ENCODE data around the gene NLN.
"Not testable (repeated sequence)": the region's sequence is repeated elsewhere in the genome, so short reads cannot be mapped to it uniquely, and the experiment has no call there.

Gene NLN

DNA sequence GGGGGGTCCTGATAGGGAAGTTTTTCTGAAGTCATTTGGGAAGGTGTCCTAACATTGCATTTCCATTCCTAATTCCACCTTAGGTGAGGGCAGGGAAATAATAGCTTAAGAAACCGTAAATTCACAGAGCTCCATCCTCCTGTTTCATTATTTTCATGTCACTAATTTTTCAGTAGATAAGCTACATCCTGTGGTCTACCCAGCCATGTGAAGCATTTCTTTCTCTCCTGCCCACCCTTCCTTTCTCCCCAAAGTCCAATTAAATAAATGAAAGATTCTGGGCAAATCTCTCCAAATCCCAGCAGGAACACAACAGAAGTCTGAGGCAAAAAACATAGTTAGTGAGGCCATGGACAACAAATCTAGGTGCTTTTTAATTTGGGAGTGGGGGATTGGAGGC is 109.3 kb downstream of the NLN start:
- TF ChIP-seq, protein P1, sequence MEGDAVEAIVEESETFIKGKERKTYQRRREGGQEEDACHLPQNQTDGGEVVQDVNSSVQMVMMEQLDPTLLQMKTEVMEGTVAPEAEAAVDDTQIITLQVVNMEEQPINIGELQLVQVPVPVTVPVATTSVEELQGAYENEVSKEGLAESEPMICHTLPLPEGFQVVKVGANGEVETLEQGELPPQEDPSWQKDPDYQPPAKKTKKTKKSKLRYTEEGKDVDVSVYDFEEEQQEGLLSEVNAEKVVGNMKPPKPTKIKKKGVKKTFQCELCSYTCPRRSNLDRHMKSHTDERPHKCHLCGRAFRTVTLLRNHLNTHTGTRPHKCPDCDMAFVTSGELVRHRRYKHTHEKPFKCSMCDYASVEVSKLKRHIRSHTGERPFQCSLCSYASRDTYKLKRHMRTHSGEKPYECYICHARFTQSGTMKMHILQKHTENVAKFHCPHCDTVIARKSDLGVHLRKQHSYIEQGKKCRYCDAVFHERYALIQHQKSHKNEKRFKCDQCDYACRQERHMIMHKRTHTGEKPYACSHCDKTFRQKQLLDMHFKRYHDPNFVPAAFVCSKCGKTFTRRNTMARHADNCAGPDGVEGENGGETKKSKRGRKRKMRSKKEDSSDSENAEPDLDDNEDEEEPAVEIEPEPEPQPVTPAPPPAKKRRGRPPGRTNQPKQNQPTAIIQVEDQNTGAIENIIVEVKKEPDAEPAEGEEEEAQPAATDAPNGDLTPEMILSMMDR (IDR thresholded peaks at IDR 0.05; ENCODE audit: insufficient read depth, low read depth, low read length, missing control alignments), result no peak
- H3K4me3 ChIP-seq (ENCODE audit: low read length), result no peak overlapping the region
- DNase-seq (ENCODE audit: low read depth), result no peak

DNA sequence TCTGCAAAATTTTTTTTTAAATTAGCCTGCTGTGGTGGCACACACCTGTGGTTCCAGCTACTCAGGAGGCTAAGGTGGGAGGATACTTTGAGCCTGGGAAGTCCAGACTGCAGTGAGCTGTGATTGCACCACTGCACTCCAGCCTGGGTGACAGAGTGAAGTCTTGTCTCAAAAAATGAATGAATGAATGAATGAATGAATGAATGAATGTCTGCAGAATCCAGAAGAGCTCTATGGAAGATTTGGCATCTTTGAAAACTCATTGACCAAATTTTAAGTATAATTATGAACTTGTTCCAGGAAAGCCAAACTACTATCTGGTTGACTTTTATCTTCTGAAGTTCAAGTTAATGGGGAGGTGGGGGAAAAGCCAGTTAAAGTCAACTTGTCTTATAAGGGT is 110.1 kb downstream of the NLN start:
- H3K4me3 ChIP-seq (ENCODE audit: low read length), result no peak overlapping the region
- TF ChIP-seq, protein P1 (IDR thresholded peaks at IDR 0.05; ENCODE audit: insufficient read depth, low read depth, low read length, missing control alignments), result no peak

DNA sequence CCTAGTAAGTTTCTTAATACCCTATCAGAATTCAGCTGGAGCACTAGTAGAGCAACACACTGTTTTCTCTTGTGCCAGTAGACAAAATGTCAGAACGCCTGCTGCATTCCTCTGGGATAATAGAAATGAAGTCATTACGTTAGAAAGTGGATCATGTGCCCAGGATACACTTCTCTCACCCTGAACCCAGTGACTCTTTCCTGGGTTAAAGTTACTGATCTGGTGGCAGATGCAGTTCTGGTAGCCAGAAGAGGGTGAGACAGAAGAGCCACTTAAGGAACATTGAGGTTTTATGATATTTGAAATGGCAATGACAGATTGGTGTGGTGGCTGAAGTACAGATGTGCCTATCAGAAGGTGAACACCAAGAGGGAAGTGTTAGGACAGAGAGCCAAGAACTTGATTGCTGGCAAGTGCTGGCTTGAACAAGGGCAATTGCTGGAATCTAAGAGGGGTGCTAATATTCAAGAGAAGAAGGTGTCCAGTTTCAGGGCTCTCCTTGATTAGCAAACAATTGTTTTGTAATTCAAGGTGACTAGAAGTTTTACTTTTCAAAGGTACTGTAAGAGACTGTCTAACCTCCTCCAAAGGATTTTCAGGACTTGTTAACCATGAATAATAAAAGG is 110.7 kb downstream of the NLN start:
- no peak overlapping the region for H3K4me3 ChIP-seq (ENCODE audit: low read length)
- TF ChIP-seq, protein P1 (IDR thresholded peaks at IDR 0.05; ENCODE audit: insufficient read depth, low read depth, low read length, missing control alignments), result no peak
- peak; percentile 72 for DNase-seq (ENCODE audit: low read depth)

More for the DNA sequence above, 110.1 kb downstream of the NLN start:
- no peak for DNase-seq (ENCODE audit: low read depth)

DNA sequence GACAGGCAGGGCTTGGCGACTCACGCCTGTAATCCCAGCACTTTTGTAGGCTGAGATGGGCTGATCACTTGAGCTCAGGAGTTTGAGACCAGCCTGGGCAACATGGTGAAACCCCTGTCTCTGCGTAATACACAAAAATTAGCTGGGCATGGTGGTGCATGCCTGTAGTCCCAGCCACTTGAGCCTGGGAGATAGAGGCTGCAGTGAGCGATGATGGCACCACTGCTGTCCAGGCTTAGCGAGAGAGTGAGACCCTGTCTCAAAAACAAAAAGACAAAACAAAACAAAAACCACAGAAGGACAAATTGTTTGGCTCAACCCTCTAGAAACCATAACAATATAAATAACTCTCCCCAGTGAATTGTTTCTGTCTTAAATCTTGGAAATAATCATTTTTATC is 111.8 kb downstream of the NLN start:
- no peak for DNase-seq (ENCODE audit: low read depth)
- H3K4me3 ChIP-seq (ENCODE audit: low read length), result no peak overlapping the region
- TF ChIP-seq, protein P1 (IDR thresholded peaks at IDR 0.05; ENCODE audit: insufficient read depth, low read depth, low read length, missing control alignments), result no peak

DNA sequence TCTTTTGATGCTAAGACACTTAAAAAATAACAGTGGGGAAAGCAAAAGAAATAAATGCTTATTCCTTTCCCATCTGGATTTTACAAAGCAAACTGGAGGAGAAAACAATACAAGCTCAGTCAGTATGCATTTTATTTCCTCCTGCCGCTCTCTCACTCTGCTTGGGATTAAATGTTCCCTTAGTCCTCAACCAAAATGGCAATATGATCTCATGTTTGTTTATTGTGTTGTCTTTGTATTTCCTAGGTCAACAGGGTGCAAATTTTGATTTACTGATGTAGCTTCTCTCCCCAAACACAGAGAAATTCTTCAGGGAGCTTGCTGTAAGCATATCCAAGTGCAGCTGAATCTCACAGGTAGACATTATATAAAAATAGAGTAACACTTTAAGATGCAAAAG is 112.3 kb downstream of the NLN start:
- TF ChIP-seq, protein P1 (IDR thresholded peaks at IDR 0.05; ENCODE audit: insufficient read depth, low read depth, low read length, missing control alignments), result no peak
- no peak for DNase-seq (ENCODE audit: low read depth)
- no peak overlapping the region for H3K4me3 ChIP-seq (ENCODE audit: low read length)

DNA sequence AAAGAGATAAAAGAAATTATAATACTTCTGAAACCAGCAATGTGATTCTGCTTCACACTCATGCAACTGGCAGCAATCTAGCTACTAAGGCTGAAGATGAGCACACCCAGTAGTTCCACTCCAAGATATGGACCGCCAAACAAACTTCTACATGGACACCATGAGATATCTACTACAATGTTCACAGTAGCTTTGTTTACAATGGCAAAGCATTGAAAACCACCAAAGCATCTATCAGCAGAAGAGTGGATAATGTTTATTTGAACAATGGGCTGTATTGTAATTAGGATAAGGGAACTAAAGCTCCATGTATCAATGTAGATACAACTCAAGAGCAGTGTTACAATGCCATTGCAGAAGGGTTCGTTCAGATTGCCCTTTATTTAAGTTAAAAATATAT is 113.2 kb downstream of the NLN start:
- H3K4me3 ChIP-seq (ENCODE audit: low read length), result no peak overlapping the region
- no peak for DNase-seq (ENCODE audit: low read depth)
- TF ChIP-seq, protein P1 (IDR thresholded peaks at IDR 0.05; ENCODE audit: insufficient read depth, low read depth, low read length, missing control alignments), result no peak

DNA sequence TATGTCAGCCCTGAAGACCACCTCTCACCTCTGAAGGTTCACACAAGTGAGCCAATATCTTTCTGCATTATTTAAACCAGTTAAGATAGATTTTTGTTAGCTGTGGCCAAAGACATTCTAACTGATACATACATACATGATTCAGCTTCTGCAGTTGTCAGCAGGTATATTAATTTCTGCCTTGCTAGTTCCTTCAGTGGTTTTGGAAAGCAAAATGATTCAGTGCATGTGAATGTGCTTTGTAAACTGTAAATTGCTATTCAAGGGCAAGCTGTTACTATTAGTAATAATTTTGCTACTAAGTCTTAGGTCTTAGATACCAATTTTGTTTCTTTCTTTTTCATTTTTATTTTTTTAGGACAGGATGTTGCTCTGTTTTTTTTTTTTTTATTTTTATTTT is 115.1 kb downstream of the NLN start:
- H3K4me3 ChIP-seq (ENCODE audit: low read length), result no peak overlapping the region
- DNase-seq (ENCODE audit: low read depth), result peak; percentile 81
- TF ChIP-seq, protein P1 (IDR thresholded peaks at IDR 0.05; ENCODE audit: insufficient read depth, low read depth, low read length, missing control alignments), result no peak

DNA sequence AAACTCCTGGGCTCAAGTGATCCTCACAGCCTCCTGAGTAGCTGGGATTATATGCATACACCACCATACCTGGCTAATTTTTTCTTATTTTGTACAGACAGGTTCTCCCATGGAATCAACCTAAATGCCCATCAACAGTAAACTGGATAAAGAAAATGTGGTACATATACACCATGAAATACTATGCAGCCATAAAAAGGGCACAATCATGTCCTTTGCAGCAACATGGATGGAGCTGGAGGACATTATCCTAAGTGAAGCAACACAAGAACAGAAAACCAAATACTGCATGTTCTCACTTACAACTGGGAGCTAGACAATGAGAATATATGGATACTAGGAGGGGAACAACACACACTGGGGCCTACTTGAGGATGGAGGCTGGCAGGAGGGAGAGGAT is 117.2 kb downstream of the NLN start:
- not testable (repeated sequence) for H3K4me3 ChIP-seq (ENCODE audit: low read length); DNase-seq (ENCODE audit: low read depth)

All from epithelial cell of esophagus (primary cell).